GM12891 (cell line): ENCODE measurements around the gene BTBD2.
A peak's percentile ranks its signal among the peaks of the same experiment; 100 is the strongest.

ENCODE experiments used
- DNase-seq: peaks from one replicate; pipeline ENCODE4 v3.0.0; 2011; ENCODE audit warnings: low spot score; ENCODE audit not compliant: insufficient read length
- FAIRE-seq: peaks from 2 replicates; lab custom pipeline; 2011; peaks lifted over from hg19 to GRCh38; lab: Jason Lieb, UNC
- PAX5 ChIP-seq: IDR thresholded peaks from 2 replicates; pipeline ENCODE4 v1.6.1; 2011; ENCODE audit warnings: low read length, moderate library complexity, mild to moderate bottlenecking; ENCODE audit not compliant: insufficient read depth, severe bottlenecking
- POLR2A ChIP-seq: IDR thresholded peaks from 2 replicates; pipeline ENCODE4 v1.6.1; 2011; ENCODE audit warnings: low read depth, low read length, control low read depth
- POLR2AphosphoS5 ChIP-seq: IDR thresholded peaks from 2 replicates; pipeline ENCODE4 v1.6.1; 2011; ENCODE audit warnings: low read depth, low read length, control low read depth
- POU2F2 ChIP-seq: IDR thresholded peaks from 2 replicates; pipeline ENCODE4 v1.6.1; 2011; ENCODE audit warnings: low read depth, mild to moderate bottlenecking, control low read depth, low read length, moderate library complexity
- SPI1 ChIP-seq: IDR thresholded peaks from 2 replicates; pipeline ENCODE4 v1.6.1; 2011; ENCODE audit warnings: low read depth, low read length, control low read depth
- TAF1 ChIP-seq: IDR thresholded peaks from 2 replicates; pipeline ENCODE4 v1.6.1; 2011; ENCODE audit warnings: low read depth, low read length, control low read depth

BTBD2 gene

DNA sequence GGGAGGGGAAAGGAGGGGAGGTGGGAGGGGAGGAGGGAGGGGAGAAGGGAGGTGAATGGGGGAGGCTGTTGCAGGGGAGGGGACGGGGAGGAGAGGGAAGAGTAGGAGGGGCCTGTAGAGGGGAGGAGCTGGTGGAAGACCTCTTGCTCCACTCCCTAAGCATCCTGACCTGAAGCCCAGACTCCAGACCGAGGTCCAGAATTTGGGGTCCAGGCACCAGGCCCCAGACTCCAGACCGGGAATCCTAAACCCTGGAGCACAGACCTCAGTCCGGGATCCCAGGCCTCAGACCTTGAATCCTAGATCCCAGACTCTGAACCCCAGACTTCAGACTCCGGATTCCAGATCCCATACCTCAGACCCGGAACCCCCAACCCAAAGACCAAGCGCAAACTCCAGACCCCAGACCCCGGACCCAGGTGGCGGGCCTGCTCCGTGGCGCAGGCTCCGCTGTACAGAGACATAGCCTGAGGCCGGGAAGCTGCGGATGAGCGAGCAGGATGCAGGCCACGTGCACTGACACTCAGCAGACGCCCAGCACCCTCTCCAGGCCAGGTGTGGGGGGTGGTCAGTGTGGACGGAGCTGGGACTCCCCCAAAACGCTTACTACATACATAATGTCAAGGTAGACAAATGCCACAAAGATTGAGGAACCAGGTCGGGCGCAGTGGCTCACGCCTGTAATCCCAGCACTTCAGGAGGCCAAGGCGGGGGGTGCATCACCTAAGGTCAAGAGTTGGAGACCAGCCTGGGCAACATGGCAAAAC, 710 bp upstream of the BTBD2 start:
- DNase-seq (peak; percentile 71), FAIRE-seq (peak; percentile 90)
- TF ChIP-seq PAX5 = no peak
- no peak for TF ChIP-seq POLR2A
- no peak for TF ChIP-seq POLR2AphosphoS5
- TF ChIP-seq SPI1 = no peak
- no peak for TF ChIP-seq POU2F2
- TF ChIP-seq TAF1 = no peak

DNA sequence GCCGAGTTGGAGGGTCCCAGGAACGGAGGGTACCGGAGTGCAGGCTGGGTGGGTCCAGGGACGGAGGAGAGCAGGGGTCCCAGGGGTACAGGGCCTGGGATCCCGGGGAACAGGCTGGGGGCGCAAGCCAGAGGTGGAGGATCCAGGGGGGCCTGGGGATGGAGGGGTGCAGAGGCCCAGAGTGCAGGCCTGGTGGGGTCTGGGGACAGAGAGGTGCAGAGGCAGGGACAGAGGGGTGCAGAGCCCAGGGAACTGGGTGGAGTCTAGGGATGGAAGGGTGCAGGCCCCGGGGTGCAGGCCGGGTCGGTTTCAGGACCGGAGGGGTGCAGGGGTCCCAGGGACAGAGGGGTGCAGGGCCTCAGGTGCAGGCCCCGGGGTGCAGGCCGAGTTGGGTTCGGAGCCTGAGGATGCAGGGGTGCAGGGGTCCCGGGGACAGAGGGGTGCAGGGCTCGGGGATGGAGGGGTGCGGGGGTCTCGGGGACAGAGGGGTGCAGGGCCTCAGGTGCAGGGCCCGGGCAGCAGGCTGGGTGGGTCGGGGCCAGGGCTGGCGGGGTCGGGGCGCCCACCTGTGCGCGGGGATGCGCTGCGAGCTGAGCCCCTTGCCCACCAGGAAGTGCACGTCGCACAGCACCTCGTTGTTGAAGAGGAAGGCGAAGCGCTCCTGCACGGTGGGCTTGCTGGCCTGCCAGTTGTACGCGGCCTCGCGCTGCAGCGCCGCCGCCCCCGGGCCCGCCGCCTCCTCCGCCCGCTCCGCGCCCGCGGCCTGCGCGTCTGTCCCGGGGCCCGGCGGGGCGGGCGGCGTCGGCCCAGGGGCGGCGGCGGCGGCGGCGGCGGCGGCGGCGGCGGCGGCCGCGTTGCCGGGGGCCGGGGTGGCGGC, 545 bp downstream of the BTBD2 start:
- FAIRE-seq (peak; percentile 33), DNase-seq (peak; percentile 72)
- TF ChIP-seq POU2F2 (no peak), PAX5 (no peak), POLR2A (no peak), SPI1 (no peak), POLR2AphosphoS5 (no peak), TAF1 (no peak)

DNA sequence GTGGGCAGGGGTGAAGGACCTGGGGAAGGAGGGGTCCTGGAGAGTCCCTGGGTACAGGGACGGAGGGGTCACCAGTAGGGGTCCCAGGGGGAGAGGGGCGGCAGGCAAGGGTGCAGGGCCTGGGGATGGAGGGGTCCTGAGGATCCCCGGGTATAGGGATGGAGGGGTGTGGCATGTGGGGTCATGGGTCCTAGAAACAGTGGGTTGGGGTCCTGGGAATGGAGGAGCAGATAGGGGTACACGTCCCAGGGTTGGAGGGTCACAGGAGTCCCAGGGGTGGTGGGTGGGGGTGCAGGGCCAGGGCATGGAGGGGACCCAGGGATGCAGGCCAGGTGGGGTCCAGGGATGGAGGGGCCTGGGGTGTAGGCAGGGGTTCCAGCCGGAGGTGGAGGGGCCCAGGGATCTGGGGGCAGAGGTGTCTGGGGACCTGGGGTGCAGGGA, 1.4 kb downstream of the BTBD2 start:
- no peak for TF ChIP-seq TAF1
- no peak for TF ChIP-seq POLR2AphosphoS5
- TF ChIP-seq POU2F2 = no peak
- TF ChIP-seq SPI1 = no peak
- no peak for TF ChIP-seq POLR2A
- TF ChIP-seq PAX5 = no peak
- FAIRE-seq = no peak
- DNase-seq = no peak

DNA sequence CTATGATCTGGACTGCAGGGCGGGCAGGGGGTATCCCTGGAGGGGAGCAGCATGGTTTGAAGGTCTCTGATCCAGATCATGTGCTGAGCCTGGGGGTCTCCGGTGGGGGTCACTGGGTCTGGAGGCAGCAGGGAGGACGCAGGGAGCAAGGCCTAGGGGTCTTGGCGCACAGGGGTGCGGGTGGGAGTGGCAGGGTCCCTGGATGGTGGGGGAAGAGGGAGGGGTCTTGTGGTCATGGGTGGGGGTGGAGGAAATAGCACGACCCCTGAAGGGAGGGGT, 1.9 kb downstream of the BTBD2 start:
- DNase-seq = no peak
- TF ChIP-seq SPI1 = no peak
- no peak for TF ChIP-seq PAX5
- FAIRE-seq = no peak

DNA sequence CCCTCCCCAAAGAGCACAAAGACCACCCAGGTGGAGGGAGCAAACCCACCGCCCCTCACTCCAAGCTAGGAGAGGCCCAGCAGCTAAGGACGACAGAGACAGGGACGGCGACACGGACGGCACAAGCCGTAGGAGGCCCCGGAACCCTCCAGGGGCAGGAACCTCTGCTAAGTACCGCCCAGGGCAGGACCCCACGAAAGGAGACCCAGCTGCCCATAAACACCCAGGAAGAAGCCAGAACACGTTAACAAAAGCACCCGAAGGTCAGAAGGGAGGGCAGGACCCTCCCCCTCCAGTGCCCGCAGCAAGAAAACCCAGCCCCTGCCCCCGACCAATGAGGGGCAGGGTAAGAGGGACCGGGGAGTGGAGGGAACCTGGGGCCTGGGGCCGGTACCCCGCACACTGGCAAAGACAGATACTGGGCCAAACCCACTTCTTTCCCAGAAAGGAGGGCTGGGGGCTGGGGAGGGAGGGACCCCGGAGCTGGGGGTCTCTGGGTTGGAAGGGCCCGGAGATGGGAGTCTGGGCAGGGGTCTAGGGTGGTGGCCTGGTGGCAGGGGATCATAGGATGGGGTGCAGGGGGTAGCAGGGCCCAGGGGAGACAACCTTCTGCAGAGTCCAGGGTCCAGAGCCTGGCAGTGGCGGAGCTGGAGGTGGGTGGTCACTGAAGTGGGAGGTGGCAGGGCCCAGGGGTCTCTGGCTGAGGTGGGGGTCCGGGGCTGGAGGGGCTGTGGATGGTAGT, 2.4 kb downstream of the BTBD2 start:
- DNase-seq = no peak
- TF ChIP-seq SPI1 = no peak
- TF ChIP-seq POLR2A = no peak
- TF ChIP-seq POLR2AphosphoS5 = no peak
- TF ChIP-seq TAF1 = no peak
- TF ChIP-seq PAX5 = no peak
- TF ChIP-seq POU2F2 = no peak
- FAIRE-seq = no peak

DNA sequence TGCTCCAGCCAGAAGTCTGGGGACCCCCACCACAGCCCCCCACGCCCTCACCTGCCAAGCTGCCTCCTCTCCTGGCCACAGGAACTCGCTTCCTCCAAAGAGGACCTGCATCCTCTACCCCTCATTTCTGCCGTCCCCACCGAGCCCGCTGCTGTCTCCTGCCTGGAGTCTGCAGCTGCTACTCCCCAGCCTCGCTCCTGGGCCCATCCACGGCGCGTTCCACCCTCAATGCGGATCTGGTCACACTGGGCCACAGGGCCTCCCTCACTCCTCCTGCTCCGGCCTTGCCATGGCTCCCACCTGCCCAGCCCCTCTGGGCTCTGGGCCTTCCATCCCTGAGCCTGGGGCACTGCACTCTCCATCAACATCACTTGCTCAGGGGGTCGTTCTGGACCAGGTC, 4.3 kb downstream of the BTBD2 start:
- no peak for DNase-seq
- no peak for FAIRE-seq
- TF ChIP-seq POU2F2 (no peak), POLR2AphosphoS5 (no peak), PAX5 (no peak), TAF1 (no peak), SPI1 (no peak), POLR2A (no peak)

DNA sequence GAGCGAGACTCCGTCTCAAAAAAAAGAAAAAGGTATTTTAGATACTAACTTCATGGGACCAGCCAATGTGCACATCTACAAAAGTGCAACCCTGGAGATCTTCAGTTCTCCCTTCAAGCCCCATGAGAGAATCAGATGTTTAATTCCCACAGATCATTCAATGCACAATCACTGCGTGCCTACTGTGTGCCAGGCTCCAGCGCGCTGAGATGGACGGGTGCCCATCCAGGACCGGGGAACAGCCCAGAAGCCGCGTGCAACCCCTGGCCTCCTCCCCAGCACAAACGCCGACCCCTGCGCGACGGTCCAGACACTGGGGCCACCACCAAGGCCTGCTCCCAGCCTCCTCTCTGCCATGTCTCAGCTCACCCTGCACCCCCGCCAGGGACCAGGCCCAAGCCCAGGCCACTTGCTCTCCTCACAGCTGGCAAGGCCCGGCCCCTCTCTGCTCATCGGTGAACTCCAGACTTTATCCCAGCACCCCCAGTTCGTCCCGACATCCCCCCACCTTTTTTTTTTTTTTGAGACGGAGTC, 5.3 kb downstream of the BTBD2 start:
- FAIRE-seq = no peak
- TF ChIP-seq POLR2AphosphoS5 (no peak), POU2F2 (no peak), POLR2A (no peak), TAF1 (no peak), SPI1 (no peak), PAX5 (no peak)
- DNase-seq = no peak

DNA sequence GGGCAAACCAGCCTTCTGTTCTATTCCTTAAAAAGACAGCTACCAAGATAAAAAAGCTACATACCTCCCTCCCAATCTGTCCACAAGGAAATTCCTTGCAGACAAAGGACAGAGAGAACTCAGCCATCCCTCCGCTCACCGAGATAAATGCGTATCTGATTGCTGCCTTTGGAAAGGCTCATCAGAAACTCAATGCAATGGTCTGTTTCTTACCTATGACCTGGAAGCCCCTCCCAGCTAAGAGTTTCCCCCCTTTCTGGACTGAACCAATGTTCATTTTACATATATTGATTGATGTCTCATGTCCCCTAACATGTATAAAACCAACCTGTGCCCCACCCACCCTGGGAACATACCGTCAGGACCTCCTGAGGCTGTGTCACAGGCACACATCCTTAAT, 11.6 kb downstream of the BTBD2 start:
- DNase-seq (no peak), FAIRE-seq (no peak)

More for the DNA sequence above, 11.6 kb downstream of the BTBD2 start:
- TF ChIP-seq SPI1 = no peak
- TF ChIP-seq POU2F2 = no peak
- TF ChIP-seq POLR2A = no peak
- TF ChIP-seq POLR2AphosphoS5 = no peak
- no peak for TF ChIP-seq TAF1
